ENCODE results near the gene KNTC1. TPM values are rescaled to one million over a fixed set of nuclear protein-coding genes. Genes with fewer than 3 reads are reported as not detected.

Gene KNTC1
- total RNA-seq, 1 donor from 2014 or later: 18.7 TPM

DNA sequence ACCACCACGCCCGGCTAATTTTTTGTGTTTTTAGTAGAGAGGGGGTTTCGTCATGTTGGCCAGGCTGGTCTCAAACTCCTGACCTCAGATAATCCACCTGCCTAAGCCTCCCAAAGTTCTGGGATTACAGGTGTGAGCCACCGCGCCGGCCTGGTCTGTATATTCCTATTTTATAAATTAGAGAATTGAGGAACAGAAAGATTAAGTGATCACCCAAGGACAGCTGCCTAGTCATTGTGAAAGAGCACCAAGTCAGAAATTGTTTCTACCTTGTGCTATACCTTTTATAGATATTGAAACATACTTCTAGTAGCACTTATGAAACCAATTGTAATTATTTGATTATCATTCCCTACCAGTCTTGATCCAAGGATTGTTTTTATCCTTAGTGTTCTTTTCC, 1.9 kb downstream of the KNTC1 start:
- Histone ChIP-seq H3K27ac (no peak overlapping the region), H3K4me3 (no peak overlapping the region), H3K27me3 (no peaks in the 10 kb centered on the region), H3K4me1 (peaks cover 25% of the 10 kb centered on the region), H3K36me3 (no peaks in the 10 kb centered on the region), H3K9me3 (no peaks in the 10 kb centered on the region)
- DNase-seq (ENCODE audit: extremely low spot score in 2 of 2): no peak
- TF ChIP-seq POLR2A (IDR thresholded peaks at IDR 0.05): no peak
- TF ChIP-seq, protein P1, sequence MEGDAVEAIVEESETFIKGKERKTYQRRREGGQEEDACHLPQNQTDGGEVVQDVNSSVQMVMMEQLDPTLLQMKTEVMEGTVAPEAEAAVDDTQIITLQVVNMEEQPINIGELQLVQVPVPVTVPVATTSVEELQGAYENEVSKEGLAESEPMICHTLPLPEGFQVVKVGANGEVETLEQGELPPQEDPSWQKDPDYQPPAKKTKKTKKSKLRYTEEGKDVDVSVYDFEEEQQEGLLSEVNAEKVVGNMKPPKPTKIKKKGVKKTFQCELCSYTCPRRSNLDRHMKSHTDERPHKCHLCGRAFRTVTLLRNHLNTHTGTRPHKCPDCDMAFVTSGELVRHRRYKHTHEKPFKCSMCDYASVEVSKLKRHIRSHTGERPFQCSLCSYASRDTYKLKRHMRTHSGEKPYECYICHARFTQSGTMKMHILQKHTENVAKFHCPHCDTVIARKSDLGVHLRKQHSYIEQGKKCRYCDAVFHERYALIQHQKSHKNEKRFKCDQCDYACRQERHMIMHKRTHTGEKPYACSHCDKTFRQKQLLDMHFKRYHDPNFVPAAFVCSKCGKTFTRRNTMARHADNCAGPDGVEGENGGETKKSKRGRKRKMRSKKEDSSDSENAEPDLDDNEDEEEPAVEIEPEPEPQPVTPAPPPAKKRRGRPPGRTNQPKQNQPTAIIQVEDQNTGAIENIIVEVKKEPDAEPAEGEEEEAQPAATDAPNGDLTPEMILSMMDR (IDR thresholded peaks at IDR 0.05): no peak
- TF ChIP-seq POLR2AphosphoS5 (IDR thresholded peaks at IDR 0.05; ENCODE audit: insufficient read depth in 1 of 2, low read depth in 1 of 2): no peak
- intact Hi-C loops (cut with DNase I): no loop called here

DNA sequence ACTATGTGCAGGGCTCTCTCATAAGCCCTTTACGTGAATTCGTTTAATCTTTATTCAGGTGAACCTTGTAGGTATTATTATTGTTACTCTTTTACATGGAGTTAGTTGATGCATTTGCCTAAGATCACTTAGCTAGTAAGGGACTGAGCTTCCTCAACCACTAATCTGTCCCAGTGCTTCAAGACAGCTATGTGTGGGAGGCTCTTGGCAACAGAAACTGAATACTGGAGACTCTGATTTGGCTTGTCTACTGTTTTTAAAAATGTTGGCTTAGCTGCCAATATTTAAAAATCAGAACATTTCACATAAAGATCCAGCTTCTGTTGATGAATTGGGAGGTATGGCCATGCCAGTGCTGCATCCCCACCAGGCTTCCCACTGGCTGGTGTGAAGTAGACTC, 6.8 kb downstream of the KNTC1 start:
- Histone ChIP-seq H3K4me1 (no peaks in the 10 kb centered on the region), H3K4me3 (no peak overlapping the region), H3K9me3 (no peaks in the 10 kb centered on the region), H3K36me3 (no peaks in the 10 kb centered on the region), H3K27ac (no peak overlapping the region), H3K27me3 (no peaks in the 10 kb centered on the region)
- no peak for DNase-seq (ENCODE audit: extremely low spot score in 2 of 2)
- intact Hi-C loops (cut with DNase I): no loop called here
- TF ChIP-seq POLR2AphosphoS5 (IDR thresholded peaks at IDR 0.05; ENCODE audit: insufficient read depth in 1 of 2, low read depth in 1 of 2): no peak
- TF ChIP-seq, protein P1 (IDR thresholded peaks at IDR 0.05): no peak
- TF ChIP-seq POLR2A (IDR thresholded peaks at IDR 0.05): no peak

DNA sequence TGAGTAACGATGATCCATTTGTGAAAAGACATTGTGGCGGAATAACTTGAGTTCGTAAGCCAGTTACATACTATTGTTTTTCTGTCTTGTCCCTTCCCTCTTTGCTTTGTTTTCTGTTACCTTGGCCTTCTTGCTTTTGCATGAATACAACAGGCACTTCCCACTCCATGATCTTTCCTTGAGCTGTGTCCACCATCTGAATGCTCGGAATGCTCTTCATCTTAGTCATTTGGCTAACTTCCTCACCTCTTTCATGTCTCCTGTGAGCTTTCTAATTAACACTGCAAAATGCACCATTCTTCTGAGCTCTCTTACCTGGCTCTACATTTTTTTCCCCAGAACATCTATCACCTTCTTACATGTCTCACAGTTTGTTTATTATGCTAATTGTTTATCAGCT, 10.0 kb downstream of the KNTC1 start:
- TF ChIP-seq POLR2A (IDR thresholded peaks at IDR 0.05) (no peak), POLR2AphosphoS5 (IDR thresholded peaks at IDR 0.05; ENCODE audit: insufficient read depth in 1 of 2, low read depth in 1 of 2) (no peak)
- TF ChIP-seq, protein P1 (IDR thresholded peaks at IDR 0.05): no peak
- Histone ChIP-seq H3K27me3 (no peaks in the 10 kb centered on the region), H3K36me3 (no peaks in the 10 kb centered on the region), H3K4me3 (no peak overlapping the region), H3K9me3 (no peaks in the 10 kb centered on the region), H3K27ac (no peak overlapping the region), H3K4me1 (no peaks in the 10 kb centered on the region)
- intact Hi-C loops (cut with DNase I): no loop called here
- DNase-seq (ENCODE audit: extremely low spot score in 2 of 2): no peak

DNA sequence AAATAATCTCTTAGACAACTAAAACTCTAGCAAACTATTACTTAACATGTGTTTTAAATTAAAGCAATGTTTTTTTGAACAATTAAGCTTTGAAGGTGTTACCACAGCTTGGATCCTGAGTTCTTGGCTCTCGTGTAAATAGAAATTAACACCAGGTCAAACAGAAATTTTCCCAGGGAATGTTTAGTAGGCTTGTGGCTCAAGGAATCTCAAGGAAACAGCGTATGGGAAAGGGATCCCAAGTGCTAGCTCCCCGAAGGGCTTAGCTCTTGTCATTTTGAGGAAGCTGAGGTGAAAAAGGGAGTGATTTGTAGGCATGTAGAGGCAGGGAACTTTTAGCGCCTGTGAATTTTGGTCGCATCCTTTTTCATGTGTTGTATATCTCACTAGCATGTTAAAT, 11.4 kb downstream of the KNTC1 start:
- H3K27me3 ChIP-seq: no peaks in the 10 kb centered on the region
- no peak overlapping the region for H3K4me3 ChIP-seq
- DNase-seq (ENCODE audit: extremely low spot score in 2 of 2): no peak
- H3K36me3 ChIP-seq: peaks cover 0 to 5% of the 10 kb centered on the region in 2 donors
- TF ChIP-seq POLR2AphosphoS5 (IDR thresholded peaks at IDR 0.05; ENCODE audit: insufficient read depth in 1 of 2, low read depth in 1 of 2) (no peak), POLR2A (IDR thresholded peaks at IDR 0.05) (no peak)
- TF ChIP-seq, protein P1 (IDR thresholded peaks at IDR 0.05): no peak
- no peaks in the 10 kb centered on the region for H3K9me3 ChIP-seq
- intact Hi-C loops (cut with DNase I): no loop called here
- no peak overlapping the region for H3K27ac ChIP-seq
- no peaks in the 10 kb centered on the region for H3K4me1 ChIP-seq

DNA sequence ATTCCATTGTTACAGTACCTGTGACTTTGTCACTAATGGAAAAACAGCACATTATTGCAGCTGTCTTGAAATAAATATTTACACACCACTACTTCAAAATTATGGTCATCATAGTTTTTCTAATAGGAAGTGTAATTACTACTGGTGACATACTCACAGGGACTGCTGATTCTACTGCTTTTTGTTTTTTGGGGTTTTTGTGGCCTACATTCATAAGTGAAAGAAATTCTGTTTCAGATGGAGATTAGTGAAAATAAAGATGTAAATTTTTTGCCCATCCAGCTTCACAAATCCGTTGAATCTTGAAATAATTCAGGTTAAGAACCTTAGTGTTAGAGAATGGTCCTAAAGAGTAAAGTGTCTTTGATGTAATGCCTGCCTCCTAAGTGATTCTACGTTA, 17.5 kb downstream of the KNTC1 start:
- Histone ChIP-seq H3K27me3 (no peaks in the 10 kb centered on the region), H3K4me3 (no peak overlapping the region), H3K4me1 (no peaks in the 10 kb centered on the region), H3K27ac (no peak overlapping the region), H3K9me3 (no peaks in the 10 kb centered on the region), H3K36me3 (peaks cover 0 to 5% of the 10 kb centered on the region in 2 donors)
- TF ChIP-seq POLR2AphosphoS5 (IDR thresholded peaks at IDR 0.05; ENCODE audit: insufficient read depth in 1 of 2, low read depth in 1 of 2): no peak
- TF ChIP-seq, protein P1 (IDR thresholded peaks at IDR 0.05): no peak
- no peak for TF ChIP-seq POLR2A (IDR thresholded peaks at IDR 0.05)
- intact Hi-C loops (cut with DNase I): no loop called here
- no peak for DNase-seq (ENCODE audit: extremely low spot score in 2 of 2)
